ENCODE results near the gene PRLHR.

Gene PRLHR

GRCh38 chr10:118586911-118587310 lies 8.5 kb downstream of the PRLHR start:
- DNase-seq: no peak

- no peak for DNase-seq
Observed at GRCh38 chr10:118585794-118586193, 9.7 kb downstream of the PRLHR start.

- DNase-seq: no peak
Observed at GRCh38 chr10:118585234-118585633, 10.2 kb downstream of the PRLHR start.

- DNase-seq: no peak
Observed at GRCh38 chr10:118584181-118584954, 11.1 kb downstream of the PRLHR start.

- no peak for DNase-seq
Observed at GRCh38 chr10:118583611-118584010, 11.8 kb downstream of the PRLHR start.

GRCh38 chr10:118582511-118582910 lies 12.9 kb downstream of the PRLHR start:
- DNase-seq: no peak

- no peak for DNase-seq
Observed at GRCh38 chr10:118581340-118581739, 14.1 kb downstream of the PRLHR start.

- DNase-seq: no peak
Observed at GRCh38 chr10:118580702-118581101, 14.7 kb downstream of the PRLHR start.

- DNase-seq: no peak
Observed at GRCh38 chr10:118573512-118573911, 21.9 kb downstream of the PRLHR start.

- no peak for DNase-seq
Observed at GRCh38 chr10:118572256-118573041, 23.0 kb downstream of the PRLHR start.

GRCh38 chr10:118571123-118571522 lies 24.3 kb downstream of the PRLHR start:
- no peak for DNase-seq

- DNase-seq: no peak
Observed at GRCh38 chr10:118570591-118570990, 24.9 kb downstream of the PRLHR start.

GRCh38 chr10:118569882-118570252 lies 25.6 kb downstream of the PRLHR start:
- DNase-seq: no peak

GRCh38 chr10:118569241-118569881 lies 26.1 kb downstream of the PRLHR start:
- no peak for DNase-seq

- peak; percentile 67 for DNase-seq
Observed at GRCh38 chr10:118568327-118568848, 27.1 kb downstream of the PRLHR start.

- DNase-seq: no peak
Observed at GRCh38 chr10:118567701-118568248, 27.7 kb downstream of the PRLHR start.

GRCh38 chr10:118566911-118567310 lies 28.5 kb downstream of the PRLHR start:
- no peak for DNase-seq

- DNase-seq: no peak
Observed at GRCh38 chr10:118565301-118566075, 30.0 kb downstream of the PRLHR start.

- no peak for DNase-seq
Observed at GRCh38 chr10:118564652-118565051, 30.8 kb downstream of the PRLHR start.

- no peak for DNase-seq
Observed at GRCh38 chr10:118564114-118564513, 31.3 kb downstream of the PRLHR start.

- DNase-seq: no peak
Observed at GRCh38 chr10:118563373-118563890, 32.0 kb downstream of the PRLHR start.

GRCh38 chr10:118562851-118563250 lies 32.6 kb downstream of the PRLHR start:
- DNase-seq: no peak
